GM12801 (cell line): ENCODE results near the gene ANTXRL.

ENCODE experiments used
- TF ChIP-seq, protein P1 (sequence below): IDR thresholded peaks from one replicate; pipeline ENCODE4 v1.5.1; 2011; ENCODE audit warnings: control low read depth; ENCODE audit not compliant: insufficient read length; ENCODE audit errors: extremely low read depth

ANTXRL gene

DNA sequence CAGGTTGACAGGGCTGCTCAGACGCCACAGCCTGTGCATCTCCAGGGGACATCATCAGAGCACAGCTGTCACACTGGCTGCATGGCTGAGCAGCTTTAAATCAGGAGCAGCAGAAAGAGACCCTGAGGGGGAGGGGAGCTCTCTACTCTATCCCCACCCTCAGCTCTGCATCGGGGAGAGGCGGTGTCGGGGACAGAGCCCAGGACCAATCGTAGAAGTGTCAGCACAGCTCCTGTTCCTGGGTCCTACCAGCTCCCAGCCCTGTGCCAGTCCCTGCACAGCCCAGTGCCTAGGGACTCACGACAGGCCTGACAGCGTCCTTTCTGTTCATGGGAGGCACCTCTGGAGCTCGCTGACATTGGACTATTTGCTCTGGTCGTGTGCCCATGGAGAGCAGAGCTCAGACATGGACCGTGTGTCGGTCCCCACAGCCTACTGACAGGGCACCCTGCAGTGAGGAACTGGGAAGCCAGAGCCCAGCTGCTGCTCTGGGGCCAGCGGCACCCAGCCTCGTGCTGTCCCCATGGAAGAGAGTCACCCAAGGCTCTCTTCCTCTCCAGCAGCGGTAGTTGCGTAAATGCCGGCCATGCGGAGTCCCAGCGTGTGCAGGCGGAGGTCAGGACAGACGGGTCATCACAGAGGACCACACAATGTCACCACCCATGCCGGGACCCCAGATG lies 20.4 kb upstream of the ANTXRL start:
- TF ChIP-seq, protein P1, sequence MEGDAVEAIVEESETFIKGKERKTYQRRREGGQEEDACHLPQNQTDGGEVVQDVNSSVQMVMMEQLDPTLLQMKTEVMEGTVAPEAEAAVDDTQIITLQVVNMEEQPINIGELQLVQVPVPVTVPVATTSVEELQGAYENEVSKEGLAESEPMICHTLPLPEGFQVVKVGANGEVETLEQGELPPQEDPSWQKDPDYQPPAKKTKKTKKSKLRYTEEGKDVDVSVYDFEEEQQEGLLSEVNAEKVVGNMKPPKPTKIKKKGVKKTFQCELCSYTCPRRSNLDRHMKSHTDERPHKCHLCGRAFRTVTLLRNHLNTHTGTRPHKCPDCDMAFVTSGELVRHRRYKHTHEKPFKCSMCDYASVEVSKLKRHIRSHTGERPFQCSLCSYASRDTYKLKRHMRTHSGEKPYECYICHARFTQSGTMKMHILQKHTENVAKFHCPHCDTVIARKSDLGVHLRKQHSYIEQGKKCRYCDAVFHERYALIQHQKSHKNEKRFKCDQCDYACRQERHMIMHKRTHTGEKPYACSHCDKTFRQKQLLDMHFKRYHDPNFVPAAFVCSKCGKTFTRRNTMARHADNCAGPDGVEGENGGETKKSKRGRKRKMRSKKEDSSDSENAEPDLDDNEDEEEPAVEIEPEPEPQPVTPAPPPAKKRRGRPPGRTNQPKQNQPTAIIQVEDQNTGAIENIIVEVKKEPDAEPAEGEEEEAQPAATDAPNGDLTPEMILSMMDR, result no peak

DNA sequence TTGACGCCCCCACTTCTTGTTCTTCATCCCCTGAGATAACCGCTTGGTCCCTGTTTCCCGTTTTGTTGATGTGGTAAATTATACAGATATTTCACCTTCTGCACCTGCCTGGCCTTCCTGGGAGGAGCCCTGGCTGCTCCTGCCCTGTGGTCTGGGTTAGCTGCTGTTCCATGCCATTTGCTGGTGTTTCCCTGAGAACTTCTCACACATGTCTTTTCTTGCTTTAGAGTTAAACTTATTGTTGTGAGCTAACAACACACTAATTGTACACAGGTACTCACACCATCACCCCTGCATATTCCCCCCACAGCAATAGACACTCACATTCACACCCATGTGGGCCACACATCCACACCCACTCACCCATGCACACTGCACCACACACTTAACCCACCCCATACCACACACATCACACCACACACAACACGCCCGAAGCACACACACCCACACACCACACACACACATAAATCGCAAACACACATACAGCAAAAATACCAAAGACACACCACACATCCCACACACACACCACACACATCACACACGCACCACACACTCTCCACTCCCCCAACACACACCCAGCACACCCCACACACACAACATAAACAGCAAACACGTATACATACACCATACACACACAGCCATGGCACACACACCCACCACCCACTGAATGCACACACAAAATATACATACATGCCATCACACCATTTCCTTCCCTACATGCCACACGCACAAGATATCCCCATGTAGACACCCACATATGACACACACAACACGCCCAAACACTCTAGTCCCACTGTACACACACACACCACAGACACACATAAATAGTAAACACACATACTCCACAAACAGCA lies 19.4 kb upstream of the ANTXRL start:
- TF ChIP-seq, protein P1, result no peak

DNA sequence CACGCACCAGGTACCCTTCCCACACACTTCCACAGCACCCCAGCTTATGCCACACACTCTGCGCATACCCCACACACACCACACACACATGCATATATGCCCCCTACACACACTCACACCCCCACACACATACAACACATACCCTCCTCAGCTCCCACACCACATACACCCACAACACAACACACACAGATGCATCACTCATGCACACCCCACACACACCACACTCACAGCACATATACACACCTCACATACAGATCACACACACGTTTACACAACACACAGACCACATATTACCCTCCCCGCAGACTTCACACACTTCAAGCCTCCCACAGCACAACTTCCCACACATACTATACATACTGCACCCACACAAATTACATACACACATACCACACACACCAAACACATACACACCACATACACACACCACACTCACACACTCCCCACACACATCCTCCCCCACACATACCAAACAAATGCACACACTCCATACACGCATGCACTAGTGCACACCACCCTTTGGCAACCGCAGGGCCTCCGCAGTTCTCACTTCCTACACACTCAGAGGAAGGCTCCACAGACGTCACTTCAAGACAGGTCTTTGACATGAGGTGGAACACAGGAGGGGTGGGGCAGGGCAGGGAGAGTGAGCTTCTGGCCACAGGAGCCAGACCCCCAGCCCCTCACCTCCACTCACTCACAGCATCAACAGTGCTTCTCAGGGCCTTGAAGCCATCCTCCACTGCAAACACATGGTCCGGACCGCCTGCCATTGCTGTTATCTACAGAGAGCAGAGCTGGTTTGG lies 18.5 kb upstream of the ANTXRL start:
- TF ChIP-seq, protein P1, result no peak

DNA sequence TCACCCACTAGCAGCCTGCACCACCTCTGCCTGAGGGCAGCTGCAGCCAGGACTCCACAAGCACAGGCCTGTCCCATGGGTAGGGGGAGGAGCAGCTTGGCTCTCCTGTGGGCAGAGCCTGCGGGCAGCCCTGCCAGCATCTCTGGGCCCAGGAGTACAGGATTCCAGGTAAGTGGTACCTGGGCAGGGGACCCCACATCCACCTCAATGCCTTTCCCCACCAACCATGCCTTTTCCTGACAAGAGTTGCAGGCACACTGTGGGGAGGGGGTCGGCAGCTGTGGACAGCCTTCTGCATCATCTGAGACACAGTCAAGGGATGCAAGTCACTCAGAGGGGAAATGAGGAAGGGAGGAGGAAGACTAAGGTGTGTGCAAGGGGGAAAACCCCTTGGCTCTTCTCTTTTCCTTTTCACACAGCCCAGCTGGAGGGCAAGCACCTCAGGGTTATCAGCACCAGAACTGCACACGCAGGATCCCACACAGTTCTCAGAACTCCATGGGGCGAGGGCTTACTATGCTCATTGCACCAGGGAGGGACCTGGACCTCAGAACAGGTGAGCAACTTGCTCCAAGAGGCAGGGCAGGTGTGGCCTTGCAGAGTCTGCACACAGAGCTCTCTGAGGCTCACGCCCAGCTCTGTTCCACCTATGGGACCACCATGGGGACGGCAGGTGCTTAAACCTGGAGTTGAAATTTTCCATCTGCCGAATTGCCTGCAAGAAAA lies 16.5 kb upstream of the ANTXRL start:
- TF ChIP-seq, protein P1, result no peak

DNA sequence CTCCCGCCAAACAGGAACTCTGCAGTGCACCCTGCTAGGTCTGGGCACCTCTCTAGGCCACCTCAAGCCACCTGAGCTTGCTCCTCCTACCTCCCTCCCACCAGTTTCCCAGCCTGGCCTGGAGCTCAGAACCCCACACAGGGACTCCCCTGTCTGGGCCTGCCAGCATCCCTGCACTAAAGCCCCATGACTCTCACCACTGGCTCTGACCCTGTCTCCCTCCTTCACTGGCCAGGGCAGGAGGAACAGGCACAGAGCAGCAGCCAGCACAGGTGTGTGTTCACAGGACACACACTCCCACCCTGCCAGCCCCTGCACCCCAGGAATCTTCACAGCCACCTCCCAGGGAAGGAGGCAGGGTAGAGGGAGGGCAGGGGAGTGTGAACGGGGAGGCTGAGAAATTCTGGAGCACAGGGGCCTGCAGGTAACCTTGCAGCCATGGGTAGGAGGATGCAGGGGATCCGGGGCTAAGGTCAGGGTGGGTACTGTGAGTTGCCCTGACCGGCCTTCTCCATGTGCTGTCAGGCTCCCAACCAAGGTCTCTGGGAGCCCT lies 13.9 kb upstream of the ANTXRL start:
- TF ChIP-seq, protein P1, result no peak

DNA sequence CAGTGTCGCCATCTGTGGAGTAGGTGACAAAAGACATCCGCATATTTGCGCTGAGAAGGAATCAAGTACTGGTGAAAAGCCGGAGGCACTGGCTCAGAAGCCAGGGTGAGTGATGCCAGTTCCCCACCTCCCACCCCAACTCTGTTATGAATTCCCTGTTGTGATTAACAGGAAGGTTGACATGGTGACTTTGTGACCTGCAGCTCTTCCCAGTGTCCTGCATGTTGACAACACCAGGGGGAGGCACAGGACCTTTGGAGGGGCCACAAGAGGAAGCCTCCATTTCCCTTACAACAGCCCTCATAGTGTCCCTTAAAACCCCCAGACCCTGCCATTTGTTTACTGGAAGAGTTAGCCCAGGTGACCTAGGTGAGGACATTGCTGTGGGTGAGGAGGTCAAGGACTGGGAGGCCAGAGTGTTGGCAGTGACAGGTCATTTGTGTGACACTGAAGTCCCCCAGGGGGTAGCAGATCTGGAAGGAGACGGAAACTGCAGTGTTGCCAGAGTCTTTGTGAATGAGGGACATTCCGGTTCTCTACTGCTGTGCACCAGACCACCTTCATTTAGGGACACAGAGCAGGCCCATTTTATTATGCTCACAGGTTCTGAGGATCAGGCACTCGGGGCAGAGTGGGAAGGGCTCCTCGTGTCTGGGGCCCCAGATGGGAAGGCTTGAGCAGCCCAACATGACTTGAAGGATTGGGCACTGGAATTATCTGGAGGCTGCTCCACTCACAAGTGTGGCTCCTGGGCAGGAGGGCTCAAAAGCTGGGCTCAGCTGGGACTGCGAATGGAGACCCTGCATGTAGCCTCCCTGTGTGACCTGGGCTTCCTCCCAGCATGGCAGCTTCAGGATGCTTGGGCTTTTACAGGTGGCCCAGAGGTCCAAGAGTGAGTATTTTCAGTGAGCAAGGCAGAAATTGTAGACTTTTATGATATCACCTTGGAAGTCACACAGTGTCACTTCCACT lies 13.0 kb upstream of the ANTXRL start:
- TF ChIP-seq, protein P1, result no peak
